ENCODE data around the gene THOC1.

Gene THOC1

GRCh38 chr18:211582-211981, 56.3 kb downstream of the THOC1 start:
- no peak for DNase-seq
- Histone ChIP-seq H3K4me3 (ENCODE audit: low read length) (no peak overlapping the region), H3K27ac (ENCODE audit: low read depth, low read length) (no peak overlapping the region), H2BK15ac (replicated peaks; ENCODE audit: low read depth) (no peak overlapping the region), H4K5ac (ENCODE audit: low read length) (no peak overlapping the region), H3K4ac (ENCODE audit: low read depth, low read length) (no peak overlapping the region), H3K79me2 (ENCODE audit: control insufficient read depth, insufficient read depth, low read length) (no peaks in the 10 kb centered on the region), H3K27me3 (ENCODE audit: insufficient read depth, low read length, poor library complexity) (no peaks in the 10 kb centered on the region), H4K8ac (ENCODE audit: low read depth, low read length) (no peak overlapping the region), H2BK120ac (ENCODE audit: low read depth, low read length) (no peak overlapping the region), H3K23ac (ENCODE audit: low read length) (no peak overlapping the region), H2AK5ac (ENCODE audit: low read length) (no peak overlapping the region), H3K79me1 (ENCODE audit: low read length) (peaks cover 1% of the 10 kb centered on the region), H3K4me1 (ENCODE audit: control insufficient read depth, low read depth, low read length) (no peaks in the 10 kb centered on the region), H3K18ac (ENCODE audit: low read length) (no peak overlapping the region), H3K56ac (ENCODE audit: low read length) (no peak overlapping the region), H3K36me3 (ENCODE audit: control insufficient read depth, insufficient read depth, low read length) (peaks cover 8% of the 10 kb centered on the region), H3K9ac (ENCODE audit: low read length) (no peak overlapping the region), H2BK5ac (ENCODE audit: low read length) (no peak overlapping the region), H3K4me2 (ENCODE audit: low read length) (no peak overlapping the region)

- Histone ChIP-seq H2BK15ac (replicated peaks; ENCODE audit: low read depth) (no peak overlapping the region), H2BK120ac (ENCODE audit: low read depth, low read length) (no peak overlapping the region), H4K5ac (ENCODE audit: low read length) (no peak overlapping the region), H2BK5ac (ENCODE audit: low read length) (no peak overlapping the region), H3K79me2 (ENCODE audit: control insufficient read depth, insufficient read depth, low read length) (no peaks in the 10 kb centered on the region), H3K4me1 (ENCODE audit: control insufficient read depth, low read depth, low read length) (no peaks in the 10 kb centered on the region), H3K79me1 (ENCODE audit: low read length) (peaks cover 3% of the 10 kb centered on the region), H3K23ac (ENCODE audit: low read length) (no peak overlapping the region), H3K27ac (ENCODE audit: low read depth, low read length) (no peak overlapping the region), H3K9ac (ENCODE audit: low read length) (no peak overlapping the region), H3K4me3 (ENCODE audit: low read length) (no peak overlapping the region), H3K36me3 (ENCODE audit: control insufficient read depth, insufficient read depth, low read length) (peaks cover 8% of the 10 kb centered on the region), H4K8ac (ENCODE audit: low read depth, low read length) (no peak overlapping the region), H3K18ac (ENCODE audit: low read length) (no peak overlapping the region), H3K4ac (ENCODE audit: low read depth, low read length) (no peak overlapping the region), H3K4me2 (ENCODE audit: low read length) (no peak overlapping the region), H2AK5ac (ENCODE audit: low read length) (no peak overlapping the region), H3K27me3 (ENCODE audit: insufficient read depth, low read length, poor library complexity) (no peaks in the 10 kb centered on the region), H3K56ac (ENCODE audit: low read length) (no peak overlapping the region)
- no CpG with 5 or more reads among the region's 4 CpGs for WGBS (ENCODE audit: extremely low coverage, insufficient coverage, low lambda C conversion rate)
- peak; percentile 22 for DNase-seq
Observed at GRCh38 chr18:210733-211132, 57.1 kb downstream of the THOC1 start.

DNA sequence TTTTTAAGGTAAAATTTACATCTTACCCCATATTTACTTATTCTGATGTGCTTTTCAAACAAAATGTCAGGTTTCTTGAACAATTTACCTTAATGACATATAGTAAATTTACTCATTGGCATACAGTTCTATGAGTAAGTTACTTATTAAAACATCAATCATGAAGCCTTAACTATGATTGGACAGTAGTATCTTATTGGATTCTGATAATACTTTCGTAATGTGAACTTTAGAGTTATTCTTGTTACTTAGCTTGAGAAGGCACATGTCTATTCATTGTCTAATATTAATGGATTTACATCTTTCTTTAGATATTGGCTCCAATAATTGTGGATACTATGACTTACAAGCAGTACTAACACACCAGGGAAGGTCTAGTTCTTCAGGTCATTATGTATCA, 57.8 kb downstream of the THOC1 start:
- Histone ChIP-seq H3K36me3 (ENCODE audit: control insufficient read depth, insufficient read depth, low read length) (peaks cover 10% of the 10 kb centered on the region), H2BK15ac (replicated peaks; ENCODE audit: low read depth) (no peak overlapping the region), H3K4me2 (ENCODE audit: low read length) (no peak overlapping the region), H3K79me2 (ENCODE audit: control insufficient read depth, insufficient read depth, low read length) (no peaks in the 10 kb centered on the region), H4K8ac (ENCODE audit: low read depth, low read length) (no peak overlapping the region), H3K18ac (ENCODE audit: low read length) (no peak overlapping the region), H3K4me1 (ENCODE audit: control insufficient read depth, low read depth, low read length) (no peaks in the 10 kb centered on the region), H3K56ac (ENCODE audit: low read length) (no peak overlapping the region), H3K23ac (ENCODE audit: low read length) (no peak overlapping the region), H3K79me1 (ENCODE audit: low read length) (peaks cover 5% of the 10 kb centered on the region), H2BK5ac (ENCODE audit: low read length) (no peak overlapping the region), H2BK120ac (ENCODE audit: low read depth, low read length) (no peak overlapping the region), H3K4ac (ENCODE audit: low read depth, low read length) (no peak overlapping the region), H3K9ac (ENCODE audit: low read length) (no peak overlapping the region), H3K27ac (ENCODE audit: low read depth, low read length) (no peak overlapping the region), H3K4me3 (ENCODE audit: low read length) (no peak overlapping the region), H3K27me3 (ENCODE audit: insufficient read depth, low read length, poor library complexity) (no peaks in the 10 kb centered on the region), H2AK5ac (ENCODE audit: low read length) (no peak overlapping the region), H4K5ac (ENCODE audit: low read length) (no peak overlapping the region)
- DNase-seq, result no peak
- WGBS (ENCODE audit: extremely low coverage, insufficient coverage, low lambda C conversion rate), result no CpG with 5 or more reads among the region's 1 CpG

GRCh38 chr18:199768-200167, 68.1 kb downstream of the THOC1 start:
- Histone ChIP-seq H3K18ac (ENCODE audit: low read length) (no peak overlapping the region), H2BK120ac (ENCODE audit: low read depth, low read length) (no peak overlapping the region), H3K36me3 (ENCODE audit: control insufficient read depth, insufficient read depth, low read length) (peaks cover 1% of the 10 kb centered on the region), H2BK15ac (replicated peaks; ENCODE audit: low read depth) (no peak overlapping the region), H4K8ac (ENCODE audit: low read depth, low read length) (no peak overlapping the region), H4K5ac (ENCODE audit: low read length) (no peak overlapping the region), H2AK5ac (ENCODE audit: low read length) (no peak overlapping the region), H3K9ac (ENCODE audit: low read length) (no peak overlapping the region), H3K23ac (ENCODE audit: low read length) (no peak overlapping the region), H3K27me3 (ENCODE audit: insufficient read depth, low read length, poor library complexity) (no peaks in the 10 kb centered on the region), H3K56ac (ENCODE audit: low read length) (no peak overlapping the region), H3K4ac (ENCODE audit: low read depth, low read length) (no peak overlapping the region), H3K79me2 (ENCODE audit: control insufficient read depth, insufficient read depth, low read length) (no peaks in the 10 kb centered on the region), H3K79me1 (ENCODE audit: low read length) (peaks cover 2% of the 10 kb centered on the region), H3K27ac (ENCODE audit: low read depth, low read length) (no peak overlapping the region), H3K4me1 (ENCODE audit: control insufficient read depth, low read depth, low read length) (no peaks in the 10 kb centered on the region), H3K4me2 (ENCODE audit: low read length) (no peak overlapping the region), H3K4me3 (ENCODE audit: low read length) (no peak overlapping the region), H2BK5ac (ENCODE audit: low read length) (no peak overlapping the region)
- no peak for DNase-seq
- no CpG with 5 or more reads among the region's 2 CpGs for WGBS (ENCODE audit: extremely low coverage, insufficient coverage, low lambda C conversion rate)

DNA sequence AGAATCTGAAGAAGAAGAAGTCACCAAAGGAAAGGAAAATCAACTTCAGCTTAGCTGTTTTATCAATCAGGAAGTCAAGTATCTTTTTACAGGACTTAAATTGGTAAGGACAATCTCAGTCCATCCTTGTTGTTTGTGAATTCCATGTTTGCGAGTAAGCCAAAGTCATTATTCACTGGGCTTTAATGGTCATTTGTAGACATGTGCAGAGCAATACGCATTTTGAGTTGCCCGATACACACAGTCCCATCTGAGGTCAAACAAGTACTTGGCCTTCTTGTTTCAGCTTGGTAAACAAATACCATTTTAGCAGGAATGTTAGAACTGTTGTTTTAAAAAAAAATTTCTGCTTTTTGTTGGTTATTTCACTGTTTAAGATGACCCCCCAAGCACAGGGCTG, 68.6 kb downstream of the THOC1 start:
- H3K18ac ChIP-seq (ENCODE audit: low read length), result no peak overlapping the region
- no peaks in the 10 kb centered on the region for H3K79me2 ChIP-seq (ENCODE audit: control insufficient read depth, insufficient read depth, low read length)
- H3K9ac ChIP-seq (ENCODE audit: low read length), result no peak overlapping the region
- H3K27me3 ChIP-seq (ENCODE audit: insufficient read depth, low read length, poor library complexity), result no peaks in the 10 kb centered on the region
- no peak overlapping the region for H2AK5ac ChIP-seq (ENCODE audit: low read length)
- H4K5ac ChIP-seq (ENCODE audit: low read length), result no peak overlapping the region
- peaks cover 2% of the 10 kb centered on the region for H3K79me1 ChIP-seq (ENCODE audit: low read length)
- H2BK15ac ChIP-seq (replicated peaks; ENCODE audit: low read depth), result no peak overlapping the region
- no peak for DNase-seq
- no peak overlapping the region for H4K8ac ChIP-seq (ENCODE audit: low read depth, low read length)
- no peak overlapping the region for H3K23ac ChIP-seq (ENCODE audit: low read length)
- H2BK120ac ChIP-seq (ENCODE audit: low read depth, low read length), result no peak overlapping the region
- H3K56ac ChIP-seq (ENCODE audit: low read length), result no peak overlapping the region
- no CpG with 5 or more reads among the region's 3 CpGs for WGBS (ENCODE audit: extremely low coverage, insufficient coverage, low lambda C conversion rate)
- H3K4ac ChIP-seq (ENCODE audit: low read depth, low read length), result no peak overlapping the region
- H3K4me2 ChIP-seq (ENCODE audit: low read length), result no peak overlapping the region
- H3K4me1 ChIP-seq (ENCODE audit: control insufficient read depth, low read depth, low read length), result no peaks in the 10 kb centered on the region
- no peak overlapping the region for H3K27ac ChIP-seq (ENCODE audit: low read depth, low read length)
- no peak overlapping the region for H3K4me3 ChIP-seq (ENCODE audit: low read length)
- no peak overlapping the region for H2BK5ac ChIP-seq (ENCODE audit: low read length)
- peaks cover 1% of the 10 kb centered on the region for H3K36me3 ChIP-seq (ENCODE audit: control insufficient read depth, insufficient read depth, low read length)

- Histone ChIP-seq H2AK5ac (ENCODE audit: low read length) (no peak overlapping the region), H3K9ac (ENCODE audit: low read length) (no peak overlapping the region), H3K4ac (ENCODE audit: low read depth, low read length) (no peak overlapping the region), H3K79me2 (ENCODE audit: control insufficient read depth, insufficient read depth, low read length) (no peaks in the 10 kb centered on the region), H2BK5ac (ENCODE audit: low read length) (no peak overlapping the region), H3K23ac (ENCODE audit: low read length) (no peak overlapping the region), H3K4me2 (ENCODE audit: low read length) (no peak overlapping the region), H3K27me3 (ENCODE audit: insufficient read depth, low read length, poor library complexity) (no peaks in the 10 kb centered on the region), H4K8ac (ENCODE audit: low read depth, low read length) (no peak overlapping the region), H3K36me3 (ENCODE audit: control insufficient read depth, insufficient read depth, low read length) (no peaks in the 10 kb centered on the region), H3K4me1 (ENCODE audit: control insufficient read depth, low read depth, low read length) (no peaks in the 10 kb centered on the region), H3K4me3 (ENCODE audit: low read length) (no peak overlapping the region), H2BK15ac (replicated peaks; ENCODE audit: low read depth) (no peak overlapping the region), H3K18ac (ENCODE audit: low read length) (no peak overlapping the region), H2BK120ac (ENCODE audit: low read depth, low read length) (no peak overlapping the region), H4K5ac (ENCODE audit: low read length) (no peak overlapping the region), H3K27ac (ENCODE audit: low read depth, low read length) (no peak overlapping the region), H3K79me1 (ENCODE audit: low read length) (peaks cover 2% of the 10 kb centered on the region), H3K56ac (ENCODE audit: low read length) (no peak overlapping the region)
- DNase-seq, result no peak
- WGBS (ENCODE audit: extremely low coverage, insufficient coverage, low lambda C conversion rate), result no CpG with 5 or more reads among the region's 1 CpG
Observed at GRCh38 chr18:195651-196050, 72.2 kb downstream of the THOC1 start.

Data from mesendoderm (in vitro differentiated cells).